ENCODE measurements around the gene AGXT2.

DNA sequence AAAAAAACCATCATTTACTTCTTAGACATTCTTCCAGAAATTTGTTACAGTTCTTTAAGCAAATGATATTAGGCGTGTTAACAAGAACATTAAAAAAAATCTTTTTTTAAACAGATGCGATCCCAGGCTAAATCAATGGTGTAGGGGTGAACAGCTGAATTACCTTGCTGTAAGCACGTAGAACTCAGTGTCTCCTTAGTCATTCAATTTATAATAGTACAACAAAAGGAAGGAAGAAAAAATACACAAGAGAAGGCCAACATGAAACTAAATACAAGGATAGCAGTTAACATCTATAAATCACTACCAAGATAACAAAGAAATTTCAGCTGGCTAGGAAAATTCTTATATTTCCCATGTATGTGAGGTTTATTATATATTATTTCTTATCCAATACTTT, 35.4 kb downstream of the AGXT2 start:
- TF ChIP-seq SRF (IDR thresholded peaks at IDR 0.05; ENCODE audit: low read depth) (no peak), EZH2 (IDR thresholded peaks at IDR 0.05) (no peak), POLR2A (IDR thresholded peaks at IDR 0.05; ENCODE audit: borderline replicate concordance, extremely low read depth, insufficient read depth, insufficient read length) (no peak), ATF3 (IDR thresholded peaks at IDR 0.05) (no peak), EZH2phosphoT487 (IDR thresholded peaks at IDR 0.05; ENCODE audit: borderline replicate concordance) (no peak), EGR1 (IDR thresholded peaks at IDR 0.05; ENCODE audit: low read depth) (no peak), CEBPB (IDR thresholded peaks at IDR 0.05; ENCODE audit: low read depth) (no peak), POLR2AphosphoS5 (IDR thresholded peaks at IDR 0.05; ENCODE audit: low read depth, low read length) (no peak), SIN3A (IDR thresholded peaks at IDR 0.05; ENCODE audit: low read depth) (no peak), RAD21 (IDR thresholded peaks at IDR 0.05; ENCODE audit: low read depth) (no peak), ZNF274 (IDR thresholded peaks at IDR 0.05; ENCODE audit: low read depth, low read length) (no peak)
- TF ChIP-seq, protein P1, sequence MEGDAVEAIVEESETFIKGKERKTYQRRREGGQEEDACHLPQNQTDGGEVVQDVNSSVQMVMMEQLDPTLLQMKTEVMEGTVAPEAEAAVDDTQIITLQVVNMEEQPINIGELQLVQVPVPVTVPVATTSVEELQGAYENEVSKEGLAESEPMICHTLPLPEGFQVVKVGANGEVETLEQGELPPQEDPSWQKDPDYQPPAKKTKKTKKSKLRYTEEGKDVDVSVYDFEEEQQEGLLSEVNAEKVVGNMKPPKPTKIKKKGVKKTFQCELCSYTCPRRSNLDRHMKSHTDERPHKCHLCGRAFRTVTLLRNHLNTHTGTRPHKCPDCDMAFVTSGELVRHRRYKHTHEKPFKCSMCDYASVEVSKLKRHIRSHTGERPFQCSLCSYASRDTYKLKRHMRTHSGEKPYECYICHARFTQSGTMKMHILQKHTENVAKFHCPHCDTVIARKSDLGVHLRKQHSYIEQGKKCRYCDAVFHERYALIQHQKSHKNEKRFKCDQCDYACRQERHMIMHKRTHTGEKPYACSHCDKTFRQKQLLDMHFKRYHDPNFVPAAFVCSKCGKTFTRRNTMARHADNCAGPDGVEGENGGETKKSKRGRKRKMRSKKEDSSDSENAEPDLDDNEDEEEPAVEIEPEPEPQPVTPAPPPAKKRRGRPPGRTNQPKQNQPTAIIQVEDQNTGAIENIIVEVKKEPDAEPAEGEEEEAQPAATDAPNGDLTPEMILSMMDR (IDR thresholded peaks at IDR 0.05 in 2 of 3, conservative IDR thresholded peaks at IDR 0.05 in 1 of 3; ENCODE audit: borderline replicate concordance in 1 of 3, insufficient read depth in 1 of 3, low read depth in 2 of 3, low read length in 2 of 3), result no peak
- TF ChIP-seq, protein P2, sequence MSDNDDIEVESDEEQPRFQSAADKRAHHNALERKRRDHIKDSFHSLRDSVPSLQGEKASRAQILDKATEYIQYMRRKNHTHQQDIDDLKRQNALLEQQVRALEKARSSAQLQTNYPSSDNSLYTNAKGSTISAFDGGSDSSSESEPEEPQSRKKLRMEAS (IDR thresholded peaks at IDR 0.05), result no peak
- TF ChIP-seq, protein P3, sequence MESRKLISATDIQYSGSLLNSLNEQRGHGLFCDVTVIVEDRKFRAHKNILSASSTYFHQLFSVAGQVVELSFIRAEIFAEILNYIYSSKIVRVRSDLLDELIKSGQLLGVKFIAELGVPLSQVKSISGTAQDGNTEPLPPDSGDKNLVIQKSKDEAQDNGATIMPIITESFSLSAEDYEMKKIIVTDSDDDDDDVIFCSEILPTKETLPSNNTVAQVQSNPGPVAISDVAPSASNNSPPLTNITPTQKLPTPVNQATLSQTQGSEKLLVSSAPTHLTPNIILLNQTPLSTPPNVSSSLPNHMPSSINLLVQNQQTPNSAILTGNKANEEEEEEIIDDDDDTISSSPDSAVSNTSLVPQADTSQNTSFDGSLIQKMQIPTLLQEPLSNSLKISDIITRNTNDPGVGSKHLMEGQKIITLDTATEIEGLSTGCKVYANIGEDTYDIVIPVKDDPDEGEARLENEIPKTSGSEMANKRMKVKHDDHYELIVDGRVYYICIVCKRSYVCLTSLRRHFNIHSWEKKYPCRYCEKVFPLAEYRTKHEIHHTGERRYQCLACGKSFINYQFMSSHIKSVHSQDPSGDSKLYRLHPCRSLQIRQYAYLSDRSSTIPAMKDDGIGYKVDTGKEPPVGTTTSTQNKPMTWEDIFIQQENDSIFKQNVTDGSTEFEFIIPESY (IDR thresholded peaks at IDR 0.05; ENCODE audit: extremely low read depth, insufficient replicate concordance, low read length), result no peak

Measured in HCT116 (cell line).